ENCODE measurements around the gene SKA3.
"Not testable (repeated sequence)": the region's sequence is repeated elsewhere in the genome, so short reads cannot be mapped to it uniquely, and the experiment has no call there.

The SKA3 gene

GRCh38 chr13:21176215-21176981 lies at the start of gene SKA3, which contains the start of gene MRPL57:
TSS of gene SKA3 (minus strand) at chr13:21176552. CDS start at chr13:21176477, 75 bp downstream.
TSS of gene MRPL57 (plus strand) at chr13:21176658. CDS start at chr13:21176917, 259 bp downstream.
- DNase-seq (ENCODE audit: low read depth in 1 of 2, low spot score in 1 of 2): peak; percentile 87 to 92

- DNase-seq (ENCODE audit: low read depth in 1 of 2, low spot score in 1 of 2): no peak
Measured at GRCh38 chr13:21225082-21225481, 48.7 kb upstream of the SKA3 start.

GRCh38 chr13:21221268-21221667 lies 44.9 kb upstream of the SKA3 start:
- no peak for DNase-seq (ENCODE audit: low read depth in 1 of 2, low spot score in 1 of 2)

GRCh38 chr13:21219716-21220115 lies 43.4 kb upstream of the SKA3 start:
- DNase-seq (ENCODE audit: low read depth in 1 of 2, low spot score in 1 of 2): not testable (repeated sequence)

GRCh38 chr13:21219036-21219381 lies 42.7 kb upstream of the SKA3 start:
- no peak for DNase-seq (ENCODE audit: low read depth in 1 of 2, low spot score in 1 of 2)

GRCh38 chr13:21218351-21219035 lies 42.1 kb upstream of the SKA3 start:
- DNase-seq (ENCODE audit: low read depth in 1 of 2, low spot score in 1 of 2): no peak

GRCh38 chr13:21216332-21216731 lies 40.0 kb upstream of the SKA3 start:
- no peak for DNase-seq (ENCODE audit: low read depth in 1 of 2, low spot score in 1 of 2)

GRCh38 chr13:21215419-21215818 lies 39.1 kb upstream of the SKA3 start:
- DNase-seq (ENCODE audit: low read depth in 1 of 2, low spot score in 1 of 2): not testable (repeated sequence)

GRCh38 chr13:21212138-21212775 lies 35.9 kb upstream of the SKA3 start:
- DNase-seq (ENCODE audit: low read depth in 1 of 2, low spot score in 1 of 2): no peak

GRCh38 chr13:21208652-21209154 lies 32.4 kb upstream of the SKA3 start:
- DNase-seq (ENCODE audit: low read depth in 1 of 2, low spot score in 1 of 2): no peak

- no peak for DNase-seq (ENCODE audit: low read depth in 1 of 2, low spot score in 1 of 2)
Measured at GRCh38 chr13:21202767-21203531, 26.6 kb upstream of the SKA3 start.

- DNase-seq (ENCODE audit: low read depth in 1 of 2, low spot score in 1 of 2): not testable (repeated sequence)
Measured at GRCh38 chr13:21201456-21202190, 25.3 kb upstream of the SKA3 start.

- not testable (repeated sequence) for DNase-seq (ENCODE audit: low read depth in 1 of 2, low spot score in 1 of 2)
Measured at GRCh38 chr13:21198391-21198790, 22.0 kb upstream of the SKA3 start.

GRCh38 chr13:21197606-21198225 lies 21.4 kb upstream of the SKA3 start:
- not testable (repeated sequence) for DNase-seq (ENCODE audit: low read depth in 1 of 2, low spot score in 1 of 2)

GRCh38 chr13:21194756-21195155 lies 18.4 kb upstream of the SKA3 start:
- DNase-seq (ENCODE audit: low read depth in 1 of 2, low spot score in 1 of 2): not testable (repeated sequence)

- DNase-seq (ENCODE audit: low read depth in 1 of 2, low spot score in 1 of 2): not testable (repeated sequence)
Measured at GRCh38 chr13:21186410-21186809, 10.1 kb upstream of the SKA3 start.

GRCh38 chr13:21181671-21182070 lies 5.3 kb upstream of the SKA3 start:
- DNase-seq (ENCODE audit: low read depth in 1 of 2, low spot score in 1 of 2): no peak

- DNase-seq (ENCODE audit: low read depth in 1 of 2, low spot score in 1 of 2): peak in 1 of 2 donors; percentile 33
Measured at GRCh38 chr13:21176982-21177284, 581 bp upstream of the SKA3 start.

- DNase-seq (ENCODE audit: low read depth in 1 of 2, low spot score in 1 of 2): no peak
Measured at GRCh38 chr13:21175656-21176214, 617 bp downstream of the SKA3 start.

GRCh38 chr13:21173767-21174166 lies 2.6 kb downstream of the SKA3 start:
- DNase-seq (ENCODE audit: low read depth in 1 of 2, low spot score in 1 of 2): not testable (repeated sequence)

Data from stimulated activated CD4-positive, alpha-beta T cell treated with anti-CD3 and anti-CD28 coated beads, Interleukin-15, amount 100 ng/mL, for 1 hour (primary cell).